ENCODE data around the gene ALS2. TPM values are rescaled to one million over a fixed set of nuclear protein-coding genes. Genes with fewer than 3 reads are reported as not detected.

The ALS2 gene
- polyA plus RNA-seq, 1 of the 3 experiments (the other 2 are of a cell fraction): 11.6 TPM

- Histone ChIP-seq H3K27me3 (ENCODE audit: insufficient read depth) (no peaks in the 10 kb centered on the region), H3K36me3 (replicated peaks in 1 of 2; ENCODE audit: control insufficient read depth in 1 of 2, insufficient read depth in 2 of 2, low read length in 1 of 2) (peaks cover 67% of the 10 kb centered on the region in 2 experiments), H3K4me1 (ENCODE audit: control insufficient read depth in 1 of 2, insufficient read depth in 2 of 2, low read depth in 1 of 2, low read length in 1 of 2) (peaks cover 0 to 5% of the 10 kb centered on the region in 2 experiments; a peak in 1 of 4 replicates), H3K27ac (ENCODE audit: low read depth in 2 of 2, low read length in 1 of 2) (no peak overlapping the region), H3F3A (replicated peaks; ENCODE audit: insufficient read depth) (peaks cover 5% of the 10 kb centered on the region), H3K9me2 (no peaks in the 10 kb centered on the region), H4K20me1 (ENCODE audit: insufficient read depth) (no peaks in the 10 kb centered on the region), H3K9ac (no peak overlapping the region), H2AFZ (ENCODE audit: low read depth) (no peak overlapping the region), H3K79me2 (ENCODE audit: insufficient read depth) (no peaks in the 10 kb centered on the region), H3K4me3 (ENCODE audit: low read depth in 2 of 2, low read length in 1 of 2) (no peak overlapping the region), H3K9me3 (no peaks in the 10 kb centered on the region), H3K4me2 (no peak overlapping the region)
- WGBS (ENCODE audit: low lambda C conversion rate): 97% methylated on average over 1 of the region's 1 CpG
- ChIA-PET POLR2A (no interaction called here), CTCF (no interaction called here)
- no peak for DNase-seq
- TF ChIP-seq RCOR1 (IDR thresholded peaks at IDR 0.05; ENCODE audit: low read length): no peak
These were observed 68.0 kb downstream of the ALS2 start for GRCh38 chr2:201712726-201713125.

DNA sequence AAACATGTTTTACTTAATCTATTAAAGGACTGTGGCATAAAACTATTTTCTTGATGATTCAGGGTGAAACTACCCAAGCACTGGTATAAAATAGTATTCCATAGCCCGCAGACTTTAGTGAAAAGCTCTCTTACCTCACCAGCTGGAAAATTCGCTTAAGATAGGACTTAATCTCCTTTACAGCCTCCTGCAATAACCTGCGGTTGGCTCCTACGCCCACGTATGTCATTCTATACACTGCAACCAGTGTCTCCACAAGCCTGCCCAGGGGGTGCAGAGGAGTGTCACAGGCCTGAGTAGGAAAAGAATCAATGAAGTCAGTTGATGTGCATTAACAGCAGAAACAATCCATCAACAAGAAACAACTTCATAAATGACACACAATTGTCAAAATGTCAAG is 71.0 kb downstream of the ALS2 start:
- Histone ChIP-seq H3K27me3 (ENCODE audit: insufficient read depth) (no peaks in the 10 kb centered on the region), H3K9me2 (no peaks in the 10 kb centered on the region), H3K9me3 (no peaks in the 10 kb centered on the region), H3K4me3 (ENCODE audit: low read depth in 2 of 2, low read length in 1 of 2) (no peak overlapping the region), H3K36me3 (replicated peaks in 1 of 2; ENCODE audit: control insufficient read depth in 1 of 2, insufficient read depth in 2 of 2, low read length in 1 of 2) (peaks cover 62 to 71% of the 10 kb centered on the region in 2 experiments), H3K9ac (no peak overlapping the region), H3K79me2 (ENCODE audit: insufficient read depth) (no peaks in the 10 kb centered on the region), H4K20me1 (ENCODE audit: insufficient read depth) (no peaks in the 10 kb centered on the region), H3K4me2 (no peak overlapping the region), H3F3A (replicated peaks; ENCODE audit: insufficient read depth) (peaks cover 8% of the 10 kb centered on the region), H3K27ac (ENCODE audit: low read depth in 2 of 2, low read length in 1 of 2) (no peak overlapping the region), H3K4me1 (ENCODE audit: control insufficient read depth in 1 of 2, insufficient read depth in 2 of 2, low read depth in 1 of 2, low read length in 1 of 2) (peaks cover 0 to 15% of the 10 kb centered on the region in 2 experiments; a peak in 1 of 4 replicates), H2AFZ (ENCODE audit: low read depth) (no peak overlapping the region)
- ChIA-PET POLR2A (no interaction called here), CTCF (interaction anchor here (0.6 kb wide), 1 partner anchor 448 kb away, joined by 3 read pairs; no protein-coding TSS in a partner anchor)
- 92% methylated on average over 5 of the region's 5 CpGs for WGBS (ENCODE audit: low lambda C conversion rate)
- DNase-seq: no peak
- TF ChIP-seq NRF1 (IDR thresholded peaks at IDR 0.05; ENCODE audit: low read depth, low read length) (no peak), RXRA (IDR thresholded peaks at IDR 0.05; ENCODE audit: borderline replicate concordance, low read depth) (no peak), FOSL2 (IDR thresholded peaks at IDR 0.05; ENCODE audit: borderline replicate concordance, low read depth) (no peak), CTCF (IDR thresholded peaks at IDR 0.05) (no peak), SMC3 (IDR thresholded peaks at IDR 0.05; ENCODE audit: low read depth, low read length) (no peak), FOXJ3 (CRISPR knock-in tag; IDR thresholded peaks at IDR 0.05) (no peak), ELF1 (IDR thresholded peaks at IDR 0.05) (no peak), MEF2A (IDR thresholded peaks at IDR 0.05; ENCODE audit: borderline replicate concordance, low read depth) (no peak), TAF1 (IDR thresholded peaks at IDR 0.05; ENCODE audit: borderline replicate concordance, low read depth, low read length) (no peak), JUND (IDR thresholded peaks at IDR 0.05) (no peak)
- TF ChIP-seq, protein P1, sequence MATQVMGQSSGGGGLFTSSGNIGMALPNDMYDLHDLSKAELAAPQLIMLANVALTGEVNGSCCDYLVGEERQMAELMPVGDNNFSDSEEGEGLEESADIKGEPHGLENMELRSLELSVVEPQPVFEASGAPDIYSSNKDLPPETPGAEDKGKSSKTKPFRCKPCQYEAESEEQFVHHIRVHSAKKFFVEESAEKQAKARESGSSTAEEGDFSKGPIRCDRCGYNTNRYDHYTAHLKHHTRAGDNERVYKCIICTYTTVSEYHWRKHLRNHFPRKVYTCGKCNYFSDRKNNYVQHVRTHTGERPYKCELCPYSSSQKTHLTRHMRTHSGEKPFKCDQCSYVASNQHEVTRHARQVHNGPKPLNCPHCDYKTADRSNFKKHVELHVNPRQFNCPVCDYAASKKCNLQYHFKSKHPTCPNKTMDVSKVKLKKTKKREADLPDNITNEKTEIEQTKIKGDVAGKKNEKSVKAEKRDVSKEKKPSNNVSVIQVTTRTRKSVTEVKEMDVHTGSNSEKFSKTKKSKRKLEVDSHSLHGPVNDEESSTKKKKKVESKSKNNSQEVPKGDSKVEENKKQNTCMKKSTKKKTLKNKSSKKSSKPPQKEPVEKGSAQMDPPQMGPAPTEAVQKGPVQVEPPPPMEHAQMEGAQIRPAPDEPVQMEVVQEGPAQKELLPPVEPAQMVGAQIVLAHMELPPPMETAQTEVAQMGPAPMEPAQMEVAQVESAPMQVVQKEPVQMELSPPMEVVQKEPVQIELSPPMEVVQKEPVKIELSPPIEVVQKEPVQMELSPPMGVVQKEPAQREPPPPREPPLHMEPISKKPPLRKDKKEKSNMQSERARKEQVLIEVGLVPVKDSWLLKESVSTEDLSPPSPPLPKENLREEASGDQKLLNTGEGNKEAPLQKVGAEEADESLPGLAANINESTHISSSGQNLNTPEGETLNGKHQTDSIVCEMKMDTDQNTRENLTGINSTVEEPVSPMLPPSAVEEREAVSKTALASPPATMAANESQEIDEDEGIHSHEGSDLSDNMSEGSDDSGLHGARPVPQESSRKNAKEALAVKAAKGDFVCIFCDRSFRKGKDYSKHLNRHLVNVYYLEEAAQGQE (IDR thresholded peaks at IDR 0.05; ENCODE audit: low read depth, low read length): no peak
- TF ChIP-seq, protein P2, sequence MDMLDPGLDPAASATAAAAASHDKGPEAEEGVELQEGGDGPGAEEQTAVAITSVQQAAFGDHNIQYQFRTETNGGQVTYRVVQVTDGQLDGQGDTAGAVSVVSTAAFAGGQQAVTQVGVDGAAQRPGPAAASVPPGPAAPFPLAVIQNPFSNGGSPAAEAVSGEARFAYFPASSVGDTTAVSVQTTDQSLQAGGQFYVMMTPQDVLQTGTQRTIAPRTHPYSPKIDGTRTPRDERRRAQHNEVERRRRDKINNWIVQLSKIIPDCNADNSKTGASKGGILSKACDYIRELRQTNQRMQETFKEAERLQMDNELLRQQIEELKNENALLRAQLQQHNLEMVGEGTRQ (IDR thresholded peaks at IDR 0.05; ENCODE audit: borderline replicate concordance, low read depth, low read length): no peak
